Epidermal melanocyte (primary cell): ENCODE results near the gene CPLANE2.
"Not testable (repeated sequence)": the region's sequence is repeated elsewhere in the genome, so short reads cannot be mapped to it uniquely, and the experiment has no call there.

Experiments
- DNase-seq: peaks from one replicate; pipeline ENCODE4 v3.0.0; 2011; ENCODE audit warnings: low spot score; ENCODE audit not compliant: insufficient read length

Gene CPLANE2

GRCh38 chr1:16249596-16250241 lies 12.7 kb upstream of the CPLANE2 start:
- DNase-seq: no peak

GRCh38 chr1:16248603-16249516 lies 11.9 kb upstream of the CPLANE2 start:
- DNase-seq: no peak

GRCh38 chr1:16248007-16248436 lies 11.0 kb upstream of the CPLANE2 start:
- DNase-seq: no peak

- DNase-seq: no peak
Measured at GRCh38 chr1:16247441-16247840, 10.5 kb upstream of the CPLANE2 start.

GRCh38 chr1:16246961-16247360 lies 10.0 kb upstream of the CPLANE2 start:
- DNase-seq: no peak

GRCh38 chr1:16246239-16246638 lies 9.3 kb upstream of the CPLANE2 start:
- not testable (repeated sequence) for DNase-seq

- DNase-seq: no peak
Measured at GRCh38 chr1:16245476-16246196, 8.7 kb upstream of the CPLANE2 start.

- DNase-seq: no peak
Measured at GRCh38 chr1:16244650-16245285, 7.8 kb upstream of the CPLANE2 start.

GRCh38 chr1:16243936-16244649 lies 7.1 kb upstream of the CPLANE2 start:
- DNase-seq: peak; percentile 85

- DNase-seq: no peak
Measured at GRCh38 chr1:16243215-16243610, 6.2 kb upstream of the CPLANE2 start.

GRCh38 chr1:16242556-16243214 lies 5.7 kb upstream of the CPLANE2 start:
- no peak for DNase-seq

GRCh38 chr1:16241221-16241708 lies 4.3 kb upstream of the CPLANE2 start:
- DNase-seq: no peak

- no peak for DNase-seq
Measured at GRCh38 chr1:16239972-16240491, 3.0 kb upstream of the CPLANE2 start.

- no peak for DNase-seq
Measured at GRCh38 chr1:16237343-16237830, 404 bp upstream of the CPLANE2 start.

GRCh38 chr1:16235944-16236510 lies 956 bp downstream of the CPLANE2 start:
- DNase-seq: no peak

- no peak for DNase-seq
Measured at GRCh38 chr1:16235347-16235746, 1.6 kb downstream of the CPLANE2 start.

GRCh38 chr1:16233431-16233830 lies 3.6 kb downstream of the CPLANE2 start:
- no peak for DNase-seq

GRCh38 chr1:16232316-16232710 lies 4.7 kb downstream of the CPLANE2 start:
- DNase-seq: no peak
